Activated naive CD8-positive, alpha-beta T cell treated with anti-CD3 and anti-CD28 coated beads for 36 hours (primary cell): ENCODE results near the gene PRKCD. TPM values are rescaled to one million over a fixed set of nuclear protein-coding genes. Genes with fewer than 3 reads are reported as not detected.

Experiments used
- DNase-seq: peaks from one replicate; pipeline ENCODE4 v3.0.0; 2021
- H3K27ac Mint-ChIP-seq: one replicate; pipeline ENCODE4 v1.8.0; 2022; ENCODE audit warnings: mild to moderate bottlenecking, moderate library complexity, mixed read lengths
- H3K27me3 Mint-ChIP-seq: one replicate; pipeline ENCODE4 v1.8.0; 2022; ENCODE audit warnings: mild to moderate bottlenecking, mixed read lengths
- H3K36me3 Mint-ChIP-seq: one replicate; pipeline ENCODE4 v1.8.0; 2021; ENCODE audit warnings: mild to moderate bottlenecking, mixed read lengths
- H3K4me1 Mint-ChIP-seq: one replicate; pipeline ENCODE4 v1.8.0; 2021; ENCODE audit warnings: mixed read lengths
- H3K4me3 Mint-ChIP-seq: one replicate; pipeline ENCODE4 v1.8.0; 2022; ENCODE audit warnings: mild to moderate bottlenecking, moderate library complexity, mixed read lengths
- H3K9me3 Mint-ChIP-seq: one replicate; pipeline ENCODE4 v1.8.0; 2022; ENCODE audit warnings: mixed read lengths
- total RNA-seq, 2 experiments: library from RNA; stranded (reverse); gene quantifications; one replicate each; pipeline ENCODE4 v1.2.3, GENCODE V29; 2021

PRKCD gene
- total RNA-seq, 2 experiments from 2014 or later, result 16.5 to 17.5 TPM

- H3K4me3 Mint-ChIP-seq, result no peak overlapping the region
- peaks cover 2% of the 10 kb centered on the region for H3K36me3 Mint-ChIP-seq
- H3K27me3 Mint-ChIP-seq, result peaks cover 30% of the 10 kb centered on the region
- peaks cover 21% of the 10 kb centered on the region for H3K4me1 Mint-ChIP-seq
- no peaks in the 10 kb centered on the region for H3K9me3 Mint-ChIP-seq
- H3K27ac Mint-ChIP-seq, result no peak overlapping the region
- DNase-seq, result no peak
These were observed 1.6 kb upstream of the PRKCD start for GRCh38 chr3:53159156-53160060.

- DNase-seq, result no peak
- Mint-ChIP-seq H3K4me1 (peaks cover 21% of the 10 kb centered on the region), H3K9me3 (no peaks in the 10 kb centered on the region), H3K27ac (no peak overlapping the region), H3K27me3 (peaks cover 27% of the 10 kb centered on the region), H3K4me3 (peak overlapping the region; percentile 83), H3K36me3 (peaks cover 2% of the 10 kb centered on the region)
These were observed 849 bp upstream of the PRKCD start for GRCh38 chr3:53160061-53160659.

GRCh38 chr3:53161450-53161819, 426 bp downstream of the PRKCD start:
- no peak for DNase-seq
- peak overlapping the region; percentile 77 for H3K27ac Mint-ChIP-seq
- H3K36me3 Mint-ChIP-seq, result peaks cover 2% of the 10 kb centered on the region
- H3K4me3 Mint-ChIP-seq, result peak overlapping the region; percentile 91
- peaks cover 21% of the 10 kb centered on the region for H3K4me1 Mint-ChIP-seq
- no peaks in the 10 kb centered on the region for H3K9me3 Mint-ChIP-seq
- peaks cover 16% of the 10 kb centered on the region for H3K27me3 Mint-ChIP-seq

DNA sequence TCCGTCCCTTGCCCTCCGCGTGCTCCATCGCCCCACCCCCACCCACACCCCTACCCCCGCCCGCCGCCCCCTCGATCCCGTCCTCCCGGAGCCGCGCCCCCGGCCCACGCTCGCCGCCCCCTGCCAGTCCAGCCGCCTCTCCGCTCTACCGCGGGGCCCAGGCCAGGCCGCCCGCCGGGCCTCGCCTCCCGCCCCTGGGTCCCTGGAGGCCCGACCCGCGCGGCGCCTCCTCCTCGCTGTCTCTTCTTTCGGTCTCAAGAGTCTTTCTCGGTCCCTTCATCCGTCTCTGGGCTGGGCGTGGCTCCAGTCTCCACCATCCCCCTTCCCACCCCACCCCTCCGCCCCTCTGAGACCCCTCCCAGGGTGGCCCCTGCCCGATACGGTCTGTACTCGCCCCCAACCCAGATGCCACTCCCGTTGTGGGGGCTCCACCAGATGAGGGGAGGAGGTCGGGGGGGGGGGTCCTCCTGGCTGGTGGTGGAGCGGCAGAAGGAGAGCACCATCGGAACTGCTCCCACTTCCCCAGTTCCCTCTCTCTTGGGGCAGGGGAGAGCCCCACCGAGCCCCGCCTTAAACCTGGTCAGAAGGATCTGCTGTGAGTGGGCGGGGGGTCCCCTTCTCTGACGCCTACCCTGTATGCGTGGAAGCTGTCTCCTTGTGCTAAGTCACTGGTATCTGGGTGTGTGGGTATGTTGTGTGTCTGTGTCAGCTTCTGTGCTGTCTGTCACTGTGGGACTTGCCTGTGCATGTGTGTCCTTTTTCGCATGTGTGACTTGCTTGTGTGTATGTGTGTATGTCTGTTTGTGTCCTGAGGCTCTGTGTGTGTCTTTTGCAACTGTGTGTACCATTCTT, 1.0 kb downstream of the PRKCD start:
- H3K4me3 Mint-ChIP-seq, result peak overlapping the region; percentile 91
- no peaks in the 10 kb centered on the region for H3K9me3 Mint-ChIP-seq
- DNase-seq, result peak; percentile 60
- H3K27ac Mint-ChIP-seq, result peak overlapping the region; percentile 78
- H3K27me3 Mint-ChIP-seq, result peaks cover 11% of the 10 kb centered on the region
- H3K36me3 Mint-ChIP-seq, result peaks cover 2% of the 10 kb centered on the region
- H3K4me1 Mint-ChIP-seq, result peaks cover 21% of the 10 kb centered on the region

- H3K9me3 Mint-ChIP-seq, result no peaks in the 10 kb centered on the region
- peaks cover 21% of the 10 kb centered on the region for H3K4me1 Mint-ChIP-seq
- H3K36me3 Mint-ChIP-seq, result peaks cover 2% of the 10 kb centered on the region
- H3K27me3 Mint-ChIP-seq, result peaks cover 3% of the 10 kb centered on the region
- peak overlapping the region; percentile 78 for H3K27ac Mint-ChIP-seq
- H3K4me3 Mint-ChIP-seq, result peak overlapping the region; percentile 91
- peak; percentile 29 for DNase-seq
These were observed 1.8 kb downstream of the PRKCD start for GRCh38 chr3:53162672-53163443.

GRCh38 chr3:53163444-53164387, 2.7 kb downstream of the PRKCD start:
- peaks cover 3% of the 10 kb centered on the region for H3K27me3 Mint-ChIP-seq
- no peak overlapping the region for H3K27ac Mint-ChIP-seq
- H3K4me3 Mint-ChIP-seq, result peak overlapping the region; percentile 91
- no peaks in the 10 kb centered on the region for H3K9me3 Mint-ChIP-seq
- H3K36me3 Mint-ChIP-seq, result peaks cover 2% of the 10 kb centered on the region
- H3K4me1 Mint-ChIP-seq, result peaks cover 24% of the 10 kb centered on the region
- no peak for DNase-seq

GRCh38 chr3:53164911-53165310, 3.9 kb downstream of the PRKCD start:
- Mint-ChIP-seq H3K27ac (no peak overlapping the region), H3K36me3 (peaks cover 2% of the 10 kb centered on the region), H3K4me1 (peaks cover 31% of the 10 kb centered on the region), H3K9me3 (no peaks in the 10 kb centered on the region), H3K27me3 (peaks cover 3% of the 10 kb centered on the region), H3K4me3 (no peak overlapping the region)
- no peak for DNase-seq

- Mint-ChIP-seq H3K9me3 (no peaks in the 10 kb centered on the region), H3K4me3 (no peak overlapping the region), H3K27me3 (no peaks in the 10 kb centered on the region), H3K4me1 (peaks cover 34% of the 10 kb centered on the region), H3K27ac (no peak overlapping the region), H3K36me3 (peaks cover 2% of the 10 kb centered on the region)
- no peak for DNase-seq
These were observed 5.2 kb downstream of the PRKCD start for GRCh38 chr3:53166206-53166605.

DNA sequence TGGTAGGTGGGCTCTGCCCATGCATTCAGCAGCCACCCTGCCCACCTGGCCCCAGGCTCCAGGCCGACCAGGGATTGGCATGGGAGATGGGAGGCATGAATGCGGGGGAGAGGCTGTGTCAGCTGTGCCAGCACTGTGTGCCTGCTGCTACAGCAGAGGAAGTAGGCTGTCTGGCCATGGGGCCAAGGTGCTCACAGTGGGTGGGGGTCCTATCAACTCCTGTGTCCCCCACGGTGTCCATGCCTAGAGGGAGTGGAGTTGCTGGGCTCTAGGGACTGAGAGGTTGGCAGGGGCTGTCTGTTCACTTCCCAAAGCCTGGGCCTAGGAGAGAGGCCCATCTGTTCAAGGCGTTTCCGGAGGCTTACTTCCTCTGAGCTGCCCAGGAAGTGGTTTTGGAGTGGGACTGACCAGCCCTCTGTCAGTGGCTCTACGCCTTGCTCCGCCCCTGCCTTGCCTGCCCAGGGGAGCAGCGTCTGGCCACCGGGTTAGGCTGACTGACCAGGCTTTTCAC, 5.8 kb downstream of the PRKCD start:
- Mint-ChIP-seq H3K36me3 (peaks cover 2% of the 10 kb centered on the region), H3K27me3 (no peaks in the 10 kb centered on the region), H3K9me3 (no peaks in the 10 kb centered on the region), H3K27ac (no peak overlapping the region), H3K4me3 (no peak overlapping the region), H3K4me1 (peaks cover 34% of the 10 kb centered on the region)
- DNase-seq, result no peak

- H3K36me3 Mint-ChIP-seq, result no peaks in the 10 kb centered on the region
- DNase-seq, result no peak
- H3K27me3 Mint-ChIP-seq, result no peaks in the 10 kb centered on the region
- H3K4me1 Mint-ChIP-seq, result peaks cover 29% of the 10 kb centered on the region
- H3K27ac Mint-ChIP-seq, result no peak overlapping the region
- no peak overlapping the region for H3K4me3 Mint-ChIP-seq
- no peaks in the 10 kb centered on the region for H3K9me3 Mint-ChIP-seq
These were observed 6.6 kb downstream of the PRKCD start for GRCh38 chr3:53167418-53168174.

DNA sequence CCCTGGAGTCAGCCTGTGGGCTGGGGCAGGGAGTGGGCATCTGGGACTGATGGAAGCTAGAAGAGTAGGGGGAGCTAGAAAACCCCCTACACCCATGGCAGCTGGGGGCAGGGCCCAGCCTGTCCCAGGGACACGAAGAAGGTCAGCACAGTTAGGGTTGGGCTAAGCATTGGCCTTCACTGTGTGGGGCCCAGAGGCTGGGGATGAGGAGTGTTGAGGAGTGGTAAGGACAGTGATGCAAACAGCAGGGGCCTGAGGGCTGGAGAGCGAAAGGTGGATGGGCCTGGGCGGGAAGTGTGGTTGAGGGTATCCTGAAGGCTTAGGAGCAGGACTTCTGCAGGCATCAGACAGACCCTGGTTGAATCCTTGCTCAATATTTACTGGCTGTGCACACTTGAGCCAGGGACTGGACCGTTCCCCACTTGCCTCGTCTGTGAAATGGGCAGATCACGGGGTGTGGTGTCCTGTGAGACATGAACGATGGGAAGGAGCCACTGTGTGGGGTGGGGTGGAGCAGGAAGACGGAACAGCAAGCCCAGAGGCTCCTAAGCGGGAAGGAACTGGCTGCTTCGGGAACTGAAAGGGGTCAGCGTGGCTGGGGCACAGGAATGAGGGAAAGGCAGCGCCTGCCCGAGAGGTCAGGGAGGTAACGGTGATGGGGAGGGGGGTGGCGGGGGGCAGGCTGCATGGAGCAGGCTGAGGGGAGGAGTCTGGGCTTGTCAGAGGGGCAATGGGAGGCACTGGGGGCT, 7.3 kb downstream of the PRKCD start:
- H3K27me3 Mint-ChIP-seq, result no peaks in the 10 kb centered on the region
- no peaks in the 10 kb centered on the region for H3K36me3 Mint-ChIP-seq
- no peaks in the 10 kb centered on the region for H3K9me3 Mint-ChIP-seq
- no peak overlapping the region for H3K27ac Mint-ChIP-seq
- peaks cover 22% of the 10 kb centered on the region for H3K4me1 Mint-ChIP-seq
- no peak for DNase-seq
- no peak overlapping the region for H3K4me3 Mint-ChIP-seq

DNA sequence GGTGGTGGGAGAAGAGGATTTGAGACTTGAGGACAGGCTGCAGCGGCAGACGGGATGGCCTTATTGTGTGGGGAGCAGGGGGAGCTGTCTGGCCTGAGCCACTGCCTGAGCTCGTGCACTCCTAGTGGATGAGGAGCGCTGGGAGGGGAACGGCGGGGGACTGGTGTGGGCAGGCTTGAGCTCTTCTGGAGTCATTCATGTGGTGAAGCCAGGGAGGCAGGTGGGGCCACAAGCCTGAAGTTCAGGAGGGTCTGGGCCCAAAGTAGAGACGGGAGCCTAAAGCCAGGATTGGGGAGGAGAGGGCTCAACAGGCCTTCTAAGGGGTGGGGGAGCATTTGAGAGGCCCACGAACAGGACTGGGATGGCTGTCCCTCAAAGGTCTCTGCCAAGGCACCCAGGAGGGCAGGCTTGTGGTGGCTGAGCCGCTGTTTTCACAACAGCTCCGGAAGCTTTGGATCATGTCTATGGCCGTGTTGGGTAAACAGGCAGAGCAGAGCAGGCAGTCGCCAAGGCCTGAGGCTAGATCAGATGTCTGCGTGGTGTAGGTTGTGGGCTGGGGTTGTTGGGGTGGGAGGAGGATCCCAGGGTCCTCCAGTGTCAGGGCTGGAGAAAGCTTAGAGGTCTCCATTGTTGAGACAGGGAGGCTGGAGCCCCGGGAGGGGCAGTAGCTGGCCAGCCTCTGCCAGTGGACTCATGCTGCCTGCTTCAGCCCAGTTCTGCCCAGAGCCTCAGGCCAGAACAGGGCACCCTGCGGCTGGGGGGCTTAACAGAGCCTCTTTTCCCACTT, 8.2 kb downstream of the PRKCD start:
- H3K4me1 Mint-ChIP-seq, result peaks cover 20% of the 10 kb centered on the region
- no peak overlapping the region for H3K4me3 Mint-ChIP-seq

More for the DNA sequence above, 8.2 kb downstream of the PRKCD start:
- Mint-ChIP-seq H3K27me3 (no peaks in the 10 kb centered on the region), H3K27ac (no peak overlapping the region), H3K36me3 (no peaks in the 10 kb centered on the region), H3K9me3 (no peaks in the 10 kb centered on the region)
- no peak for DNase-seq
